ENCODE results near the gene BACE1. TPM values are rescaled to one million over a fixed set of nuclear protein-coding genes. Genes with fewer than 3 reads are reported as not detected.
A peak's percentile ranks its signal among the peaks of the same experiment; 100 is the strongest.
"Not testable (repeated sequence)": the region's sequence is repeated elsewhere in the genome, so short reads cannot be mapped to it uniquely, and the experiment has no call there.

The BACE1 gene
- total RNA-seq, 2 donors from 2014 or later = 1.1 TPM

- H3K4me1 Mint-ChIP-seq (ENCODE audit: low read depth) = not testable (repeated sequence)
These were observed 11.2 kb upstream of the BACE1 start for GRCh38 chr11:117327255-117327566.

GRCh38 chr11:117319214-117319840 is 3.3 kb upstream of the BACE1 start:
- Mint-ChIP-seq H3K9me3 (no peaks in the 10 kb centered on the region), H3K27me3 (ENCODE audit: low read depth) (peaks cover 23% of the 10 kb centered on the region), H3K27ac (no peak overlapping the region), H3K4me1 (ENCODE audit: low read depth) (peaks cover 13% of the 10 kb centered on the region), H3K36me3 (ENCODE audit: insufficient read depth in 2 of 2) (no peaks in the 10 kb centered on the region), H3K4me3 (no peak overlapping the region)
- ATAC-seq (replicated peaks in 1 of 2) (no peak), DNase-seq (no peak)

More at GRCh38 chr11:117327255-117327566, 11.2 kb upstream of the BACE1 start:
- not testable (repeated sequence) for DNase-seq; H3K27ac Mint-ChIP-seq; H3K9me3 Mint-ChIP-seq; ATAC-seq (replicated peaks in 1 of 2); H3K36me3 Mint-ChIP-seq (ENCODE audit: insufficient read depth in 2 of 2); H3K27me3 Mint-ChIP-seq (ENCODE audit: low read depth)
- H3K4me3 Mint-ChIP-seq = peak overlapping the region in 1 of 2 donors; percentile 79

- no peak overlapping the region for H3K27ac Mint-ChIP-seq
- H3K4me3 Mint-ChIP-seq = no peak overlapping the region
- H3K27me3 Mint-ChIP-seq (ENCODE audit: low read depth) = peaks cover 29% of the 10 kb centered on the region
- no peaks in the 10 kb centered on the region for H3K9me3 Mint-ChIP-seq
- peaks cover 13% of the 10 kb centered on the region for H3K4me1 Mint-ChIP-seq (ENCODE audit: low read depth)
- ATAC-seq (replicated peaks in 1 of 2) (no peak), DNase-seq (no peak)
- no peaks in the 10 kb centered on the region for H3K36me3 Mint-ChIP-seq (ENCODE audit: insufficient read depth in 2 of 2)
These were observed 2.7 kb upstream of the BACE1 start for GRCh38 chr11:117318738-117319137.

- peaks cover 13% of the 10 kb centered on the region for H3K4me1 Mint-ChIP-seq (ENCODE audit: low read depth)
- H3K36me3 Mint-ChIP-seq (ENCODE audit: insufficient read depth in 2 of 2) = no peaks in the 10 kb centered on the region
- peaks cover 36% of the 10 kb centered on the region for H3K27me3 Mint-ChIP-seq (ENCODE audit: low read depth)
- no peaks in the 10 kb centered on the region for H3K9me3 Mint-ChIP-seq
- DNase-seq (peak; percentile 28 to 33), ATAC-seq (replicated peaks in 1 of 2) (peak; percentile 78 to 86)
- H3K27ac Mint-ChIP-seq = no peak overlapping the region
- H3K4me3 Mint-ChIP-seq = peak overlapping the region; percentile 81 to 82
These were observed 515 bp downstream of the BACE1 start for GRCh38 chr11:117315285-117316196.

GRCh38 chr11:117314840-117315239 is 1.2 kb downstream of the BACE1 start:
- no peak for DNase-seq
- no peaks in the 10 kb centered on the region for H3K9me3 Mint-ChIP-seq
- no peak overlapping the region for H3K27ac Mint-ChIP-seq
- no peaks in the 10 kb centered on the region for H3K36me3 Mint-ChIP-seq (ENCODE audit: insufficient read depth in 2 of 2)
- peak overlapping the region; percentile 49 to 68 for H3K4me3 Mint-ChIP-seq
- no peak for ATAC-seq (replicated peaks in 1 of 2)
- H3K27me3 Mint-ChIP-seq (ENCODE audit: low read depth) = peaks cover 36% of the 10 kb centered on the region
- H3K4me1 Mint-ChIP-seq (ENCODE audit: low read depth) = peaks cover 13% of the 10 kb centered on the region

GRCh38 chr11:117313828-117314768 is 2.0 kb downstream of the BACE1 start:
- Mint-ChIP-seq H3K27me3 (ENCODE audit: low read depth) (peaks cover 41% of the 10 kb centered on the region), H3K27ac (no peak overlapping the region), H3K4me1 (ENCODE audit: low read depth) (peaks cover 13% of the 10 kb centered on the region), H3K36me3 (ENCODE audit: insufficient read depth in 2 of 2) (no peaks in the 10 kb centered on the region), H3K9me3 (no peaks in the 10 kb centered on the region), H3K4me3 (peak overlapping the region in 1 of 2 donors; percentile 68)
- no peak for DNase-seq
- no peak for ATAC-seq (replicated peaks in 1 of 2)

GRCh38 chr11:117313091-117313490 is 3.0 kb downstream of the BACE1 start:
- ATAC-seq (replicated peaks in 1 of 2) (no peak), DNase-seq (no peak)
- H3K4me3 Mint-ChIP-seq = no peak overlapping the region
- peaks cover 13% of the 10 kb centered on the region for H3K4me1 Mint-ChIP-seq (ENCODE audit: low read depth)
- H3K36me3 Mint-ChIP-seq (ENCODE audit: insufficient read depth in 2 of 2) = no peaks in the 10 kb centered on the region
- no peak overlapping the region for H3K27ac Mint-ChIP-seq
- H3K9me3 Mint-ChIP-seq = no peaks in the 10 kb centered on the region
- H3K27me3 Mint-ChIP-seq (ENCODE audit: low read depth) = peaks cover 47% of the 10 kb centered on the region

GRCh38 chr11:117309310-117309709 is 6.7 kb downstream of the BACE1 start:
- H3K36me3 Mint-ChIP-seq (ENCODE audit: insufficient read depth in 2 of 2) = no peaks in the 10 kb centered on the region
- H3K4me1 Mint-ChIP-seq (ENCODE audit: low read depth) = no peaks in the 10 kb centered on the region
- H3K27ac Mint-ChIP-seq = no peak overlapping the region
- ATAC-seq (replicated peaks in 1 of 2) = no peak
- peaks cover 28% of the 10 kb centered on the region for H3K27me3 Mint-ChIP-seq (ENCODE audit: low read depth)
- no peaks in the 10 kb centered on the region for H3K9me3 Mint-ChIP-seq
- H3K4me3 Mint-ChIP-seq = no peak overlapping the region
- no peak for DNase-seq

- Mint-ChIP-seq H3K9me3 (no peaks in the 10 kb centered on the region), H3K36me3 (ENCODE audit: insufficient read depth in 2 of 2) (no peaks in the 10 kb centered on the region), H3K27ac (no peak overlapping the region), H3K27me3 (ENCODE audit: low read depth) (peaks cover 23% of the 10 kb centered on the region), H3K4me1 (ENCODE audit: low read depth) (peaks cover 7% of the 10 kb centered on the region), H3K4me3 (no peak overlapping the region)
- ATAC-seq (replicated peaks in 1 of 2) = no peak
- no peak for DNase-seq
These were observed 10.9 kb downstream of the BACE1 start for GRCh38 chr11:117305145-117305544.

GRCh38 chr11:117303646-117304315 is 12.3 kb downstream of the BACE1 start:
- Mint-ChIP-seq H3K27ac (no peak overlapping the region), H3K27me3 (ENCODE audit: low read depth) (peaks cover 14% of the 10 kb centered on the region), H3K4me1 (ENCODE audit: low read depth) (peaks cover 7% of the 10 kb centered on the region), H3K4me3 (no peak overlapping the region), H3K9me3 (no peaks in the 10 kb centered on the region), H3K36me3 (ENCODE audit: insufficient read depth in 2 of 2) (no peaks in the 10 kb centered on the region)
- DNase-seq (no peak), ATAC-seq (replicated peaks in 1 of 2) (no peak)

GRCh38 chr11:117303101-117303500 is 13.0 kb downstream of the BACE1 start:
- no peaks in the 10 kb centered on the region for H3K9me3 Mint-ChIP-seq
- H3K4me3 Mint-ChIP-seq = no peak overlapping the region
- ATAC-seq (replicated peaks in 1 of 2) = no peak
- no peaks in the 10 kb centered on the region for H3K36me3 Mint-ChIP-seq (ENCODE audit: insufficient read depth in 2 of 2)
- peaks cover 7% of the 10 kb centered on the region for H3K4me1 Mint-ChIP-seq (ENCODE audit: low read depth)
- H3K27me3 Mint-ChIP-seq (ENCODE audit: low read depth) = peaks cover 9% of the 10 kb centered on the region
- no peak overlapping the region for H3K27ac Mint-ChIP-seq
- DNase-seq = no peak

GRCh38 chr11:117302228-117302627 is 13.8 kb downstream of the BACE1 start:
- Mint-ChIP-seq H3K9me3 (no peaks in the 10 kb centered on the region), H3K4me3 (no peak overlapping the region), H3K27me3 (ENCODE audit: low read depth) (peaks cover 7% of the 10 kb centered on the region), H3K36me3 (ENCODE audit: insufficient read depth in 2 of 2) (no peaks in the 10 kb centered on the region), H3K4me1 (ENCODE audit: low read depth) (peaks cover 7% of the 10 kb centered on the region), H3K27ac (no peak overlapping the region)
- DNase-seq = no peak
- ATAC-seq (replicated peaks in 1 of 2) = no peak

All from activated T-cell treated with anti-CD3 and anti-CD28 coated beads, Interleukin-2, amount 50 U/mL, for 72 hours (primary cell).